Stimulated activated naive CD4-positive, alpha-beta T cell (primary cell): ENCODE results near the gene USP44.
A peak's percentile ranks its signal among the peaks of the same experiment; 100 is the strongest.
"Not testable (repeated sequence)": the region's sequence is repeated elsewhere in the genome, so short reads cannot be mapped to it uniquely, and the experiment has no call there.

ENCODE experiments used
- DNase-seq, 6 experiments: peaks; one replicate each; lab custom pipeline; 2025; lab: John Stamatoyannopoulos, UW

The USP44 gene

GRCh38 chr12:95509300-95509699, 42.0 kb downstream of the USP44 start:
- no peak for DNase-seq

- DNase-seq = no peak
Observed at GRCh38 chr12:95506707-95507523, 44.4 kb downstream of the USP44 start.

DNA sequence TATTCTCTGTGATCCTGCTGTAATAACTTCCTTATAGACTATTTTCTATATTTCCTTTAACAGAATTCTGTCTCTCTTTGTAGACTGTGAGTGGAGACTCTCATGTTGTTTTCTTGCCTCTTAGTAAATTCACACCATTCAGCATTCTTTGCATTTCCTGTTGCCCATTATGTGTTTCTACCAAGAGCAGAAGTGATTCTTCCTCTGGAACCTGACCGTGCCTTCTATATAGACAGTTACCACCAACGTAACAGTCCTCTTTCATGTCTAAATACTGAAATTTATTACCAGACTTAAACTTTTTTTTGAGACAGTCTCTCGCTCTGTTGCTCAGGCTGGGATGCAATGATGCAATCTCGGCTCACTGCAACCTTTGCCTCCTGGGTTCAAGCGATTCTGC, 46.2 kb downstream of the USP44 start:
- DNase-seq = no peak

DNA sequence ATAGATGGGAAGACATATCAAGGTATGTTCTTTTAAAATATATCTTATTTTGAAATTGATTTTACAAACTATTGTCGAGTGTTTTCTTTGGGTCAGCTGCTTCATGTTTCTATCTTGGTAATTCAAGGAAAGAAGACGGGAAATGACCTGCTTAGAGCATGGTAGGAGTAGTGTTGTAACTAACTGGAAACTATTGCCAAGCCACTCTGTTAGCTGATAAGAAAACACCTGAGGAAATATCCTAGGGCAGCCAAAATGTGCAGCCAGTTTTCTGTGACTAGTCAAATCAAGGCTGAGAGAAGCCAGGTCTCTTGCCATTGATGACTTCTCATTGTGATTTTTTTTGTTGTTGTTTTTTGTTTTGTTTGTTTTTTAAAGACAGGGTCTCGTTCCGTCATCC, 47.1 kb downstream of the USP44 start:
- no peak for DNase-seq

DNA sequence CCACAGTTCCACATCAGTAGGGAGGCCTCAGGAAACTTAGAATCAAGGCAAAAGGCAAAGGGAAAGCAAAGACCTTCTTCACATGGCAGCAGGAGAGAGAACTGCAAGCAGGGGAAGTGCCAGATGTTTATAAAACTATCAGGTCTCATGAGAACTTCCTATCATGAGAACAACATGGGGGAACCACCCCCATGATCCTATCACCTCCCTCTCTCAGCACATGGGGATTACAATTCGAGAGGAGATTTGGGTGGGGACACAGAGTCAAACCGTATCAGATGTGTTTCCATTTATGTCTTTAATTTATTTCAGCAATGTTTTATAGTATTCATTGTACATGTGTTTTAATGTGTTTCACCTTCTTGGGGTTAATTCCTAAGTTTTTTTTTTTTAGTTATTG, 51.5 kb downstream of the USP44 start:
- DNase-seq = no peak

GRCh38 chr12:95498968-95499367, 52.3 kb downstream of the USP44 start:
- no peak for DNase-seq

GRCh38 chr12:95497031-95497430, 54.2 kb downstream of the USP44 start:
- no peak for DNase-seq

- no peak for DNase-seq
Observed at GRCh38 chr12:95495433-95495832, 55.8 kb downstream of the USP44 start.

DNA sequence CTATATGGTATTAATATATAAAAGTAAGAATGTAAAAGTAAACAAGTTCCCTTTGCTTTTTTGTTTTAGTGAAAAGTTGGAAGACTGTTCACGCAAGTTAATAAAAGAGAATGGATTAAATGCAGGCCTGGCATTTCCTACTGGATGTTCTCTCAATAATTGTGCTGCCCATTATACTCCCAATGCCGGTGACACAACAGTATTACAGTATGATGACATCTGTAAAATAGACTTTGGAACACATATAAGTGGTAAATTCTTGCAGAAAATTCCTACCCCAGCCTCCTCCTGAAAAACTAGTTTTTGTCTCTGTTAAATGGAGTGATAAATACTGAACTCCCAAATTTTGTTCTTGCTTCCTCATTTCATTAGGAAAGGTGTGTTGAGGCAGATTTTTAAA, 56.4 kb downstream of the USP44 start:
- no peak for DNase-seq

DNA sequence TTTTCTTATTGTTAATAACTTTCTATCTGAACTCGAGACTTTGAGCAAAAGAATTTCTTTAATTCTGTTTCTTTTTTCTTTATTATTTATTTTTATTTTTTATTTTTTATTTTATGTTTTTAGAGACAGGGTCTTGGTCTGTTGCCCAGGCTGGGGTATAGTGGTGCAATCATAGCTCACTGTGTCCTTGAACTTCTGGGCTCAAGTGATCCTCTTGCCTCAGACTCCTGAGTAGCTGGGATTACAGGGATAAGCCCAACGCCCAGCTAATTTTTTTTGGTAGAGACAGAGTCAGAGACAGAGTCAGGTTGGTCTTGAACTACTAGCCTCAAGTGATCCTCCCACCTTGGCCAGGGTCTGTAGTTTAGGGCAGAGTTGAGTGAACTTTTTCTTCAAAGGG, 58.8 kb downstream of the USP44 start:
- no peak for DNase-seq

DNA sequence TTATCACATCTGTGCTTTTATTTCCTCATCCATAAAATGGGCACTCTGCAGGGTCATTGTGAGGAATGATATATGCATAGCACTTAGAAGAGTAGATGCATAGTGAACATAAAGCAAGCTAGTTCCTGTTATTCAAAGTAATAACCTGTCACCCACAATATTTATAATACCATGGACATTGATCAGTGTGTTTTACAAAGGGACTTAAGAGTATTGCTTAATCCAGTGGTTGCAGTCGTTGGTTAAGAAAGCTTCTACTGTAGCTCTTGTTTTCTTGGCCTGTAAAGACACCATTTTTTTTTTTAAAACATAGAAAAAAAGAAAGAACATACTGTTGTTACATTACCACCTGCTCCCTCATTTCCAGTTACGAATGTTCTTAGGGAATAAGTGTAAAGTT, 64.3 kb downstream of the USP44 start:
- no peak for DNase-seq

DNA sequence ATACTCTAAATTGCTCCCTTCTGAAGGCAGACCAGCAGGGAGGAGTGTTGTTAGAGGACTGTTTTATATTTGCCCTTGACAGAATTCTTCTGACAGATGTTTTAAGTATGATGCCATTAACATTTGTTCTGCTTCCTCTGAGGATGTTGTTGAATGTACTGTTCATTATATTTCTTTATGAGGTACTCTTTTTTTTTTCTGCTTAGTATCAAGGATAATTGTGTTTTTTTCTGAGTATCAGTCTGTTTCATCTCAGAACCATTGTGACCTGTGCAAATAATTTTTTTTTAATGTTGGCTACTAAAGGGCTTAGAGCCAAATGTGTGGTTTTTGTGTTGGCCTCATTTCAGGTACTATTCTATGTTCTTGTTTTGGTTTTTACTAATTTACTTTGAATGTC, 66.8 kb downstream of the USP44 start:
- DNase-seq = no peak

- not testable (repeated sequence) for DNase-seq
Observed at GRCh38 chr12:95482564-95482963, 68.7 kb downstream of the USP44 start.

- no peak for DNase-seq
Observed at GRCh38 chr12:95481888-95482287, 69.4 kb downstream of the USP44 start.

DNA sequence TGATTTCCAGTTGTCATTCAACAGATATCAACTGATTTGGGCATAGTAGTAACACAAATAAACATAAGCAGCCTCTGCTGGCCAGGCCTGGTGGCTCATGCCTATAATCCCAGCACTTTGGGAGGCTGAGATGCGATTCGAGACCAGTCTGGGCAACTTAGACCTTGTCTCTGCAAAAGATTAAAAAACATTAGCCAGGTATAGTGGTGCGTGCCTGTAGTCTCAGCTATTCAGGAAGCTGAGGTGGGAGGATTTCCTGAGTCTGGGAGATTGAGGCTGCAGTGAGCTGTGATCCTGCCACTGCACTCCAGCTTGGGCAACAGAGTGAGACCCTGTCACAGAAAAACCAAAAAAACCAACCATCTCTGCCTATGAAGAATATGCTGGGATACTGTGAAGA, 70.2 kb downstream of the USP44 start:
- peak in 1 of 6 experiments; percentile 1 for DNase-seq

- DNase-seq = no peak
Observed at GRCh38 chr12:95480230-95480629, 71.0 kb downstream of the USP44 start.

- no peak for DNase-seq
Observed at GRCh38 chr12:95474660-95474958, 76.7 kb downstream of the USP44 start.

- peak; percentile 79 to 89 (median 84) for DNase-seq
Observed at GRCh38 chr12:95473884-95474659, 77.2 kb downstream of the USP44 start, which contains the start of gene METAP2. METAP2 (plus strand) TSS chr12:95474152; CDS start chr12:95474180, 28 bp downstream.

DNA sequence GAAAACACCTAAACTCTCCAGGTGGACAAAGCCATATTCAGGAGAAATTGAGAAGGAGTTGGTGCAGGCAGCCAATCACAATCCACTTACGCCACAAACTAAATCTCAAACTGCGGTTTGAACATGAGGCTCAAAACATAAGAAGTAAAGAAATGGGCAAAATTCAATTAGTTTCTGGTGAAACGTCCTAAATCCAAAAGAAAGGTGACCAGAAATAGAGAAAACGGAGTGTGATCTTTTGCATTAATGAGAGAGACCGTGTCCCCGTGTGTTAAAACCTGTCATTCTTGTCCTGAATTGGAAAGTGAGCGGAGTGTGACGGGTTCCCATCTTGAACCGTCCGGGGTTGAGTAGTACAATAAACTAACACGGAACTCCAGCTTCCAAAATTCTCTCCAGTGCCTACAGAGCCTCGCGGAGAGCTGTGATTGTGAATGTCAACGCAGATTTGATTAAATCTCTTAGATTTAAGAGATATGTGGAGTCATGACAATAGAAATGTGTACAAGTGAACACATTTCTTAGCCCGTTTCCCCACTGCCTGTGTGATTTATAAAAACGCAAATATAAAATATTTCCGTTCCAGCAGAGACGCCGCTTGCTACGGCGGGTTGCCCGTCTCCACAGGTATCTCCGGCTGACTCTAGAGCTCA, 77.9 kb downstream of the USP44 start:
- DNase-seq = peak in 5 of 6 experiments; percentile 4 to 82 (median 58)

DNA sequence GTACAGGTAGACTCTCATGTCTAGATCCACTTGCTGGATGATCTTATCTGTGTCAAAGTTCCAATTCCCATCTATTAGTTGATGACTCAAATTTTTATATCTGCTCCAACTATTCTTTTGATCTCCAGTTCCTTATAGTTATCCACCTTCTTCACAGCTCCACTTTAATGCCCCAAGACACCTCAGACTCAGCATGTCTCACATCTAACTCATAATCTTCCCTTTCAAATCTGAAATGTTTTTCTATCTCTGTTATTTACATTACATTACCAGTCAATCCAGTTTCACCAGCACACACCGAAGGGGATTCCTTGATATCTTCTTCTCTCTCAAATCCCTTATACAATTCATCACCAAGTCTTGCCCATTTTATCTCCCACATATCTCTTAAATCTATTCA, 81.0 kb downstream of the USP44 start:
- DNase-seq = no peak
